ENCODE data around the gene CCNK. TPM values are rescaled to one million over a fixed set of nuclear protein-coding genes. Genes with fewer than 3 reads are reported as not detected.

Gene CCNK
- total and polyA plus RNA-seq, 4 donors, result 11.2 to 40.9 (median 26.5) TPM

DNA sequence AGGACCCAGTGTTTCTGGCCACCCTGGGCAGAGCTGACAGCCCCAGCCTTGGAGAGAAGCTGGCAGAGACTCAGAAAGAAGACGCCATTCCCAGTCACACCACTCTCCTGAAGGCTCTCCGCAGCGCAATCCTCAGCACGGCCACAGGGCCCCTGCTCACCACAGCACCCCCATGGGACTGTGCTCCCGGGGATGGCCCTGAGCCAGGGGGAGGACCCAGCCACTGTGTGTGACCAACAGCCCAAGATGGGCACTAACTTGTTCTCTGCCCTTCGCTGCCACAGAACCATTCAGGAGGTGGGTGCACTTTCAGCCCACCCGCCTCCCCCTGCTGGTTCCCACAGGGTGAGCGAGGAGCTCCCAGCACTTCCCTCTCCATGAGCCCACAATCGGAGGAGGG is 57.1 kb downstream of the CCNK start:
- Histone ChIP-seq H3K9me3 (ENCODE audit: control insufficient read depth, low read length) (no peaks in the 10 kb centered on the region), H3K27me3 (ENCODE audit: control insufficient read depth in 1 of 2, insufficient read depth in 2 of 2, low read length in 1 of 2) (no peaks in the 10 kb centered on the region), H3K27ac (ENCODE audit: low read depth in 1 of 2, low read length in 2 of 2) (no peak overlapping the region), H3K36me3 (ENCODE audit: control insufficient read depth in 1 of 2, insufficient read depth in 2 of 2, low read length in 1 of 2) (no peaks in the 10 kb centered on the region), H3K4me3 (ENCODE audit: low read length in 2 of 2) (no peak overlapping the region), H3K4me1 (ENCODE audit: control insufficient read depth in 1 of 2, insufficient read depth in 2 of 2, low read length in 2 of 2) (no peaks in the 10 kb centered on the region)
- intact Hi-C loops (cut with DNase I), result no loop called here
- ATAC-seq (ENCODE audit: low FRiP score) (no peak), DNase-seq (no peak)
- 63 to 71% methylated on average over 8 to 9 of the region's 9 CpGs for WGBS, 2 donors

DNA sequence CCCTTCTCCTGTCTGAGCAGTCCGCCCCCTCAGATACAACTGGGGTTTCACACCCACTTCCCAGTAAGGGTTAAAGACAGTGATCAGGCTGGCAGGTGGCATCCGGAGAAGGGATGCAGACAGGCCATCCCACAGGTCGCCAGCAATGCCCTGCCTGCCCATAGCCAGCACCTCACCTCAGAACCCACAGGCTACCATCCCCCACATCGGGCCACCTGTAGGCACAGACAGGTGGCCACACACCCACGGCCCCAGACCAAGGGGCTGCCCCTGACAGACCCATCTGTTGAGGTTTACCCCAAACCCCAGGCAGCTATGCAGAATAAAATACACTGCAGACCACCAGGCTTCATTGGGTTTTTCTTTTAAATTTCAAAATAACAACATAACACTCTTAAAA is 57.5 kb downstream of the CCNK start:
- H3K4me1 ChIP-seq (ENCODE audit: control insufficient read depth in 1 of 2, insufficient read depth in 2 of 2, low read length in 2 of 2), result no peaks in the 10 kb centered on the region
- WGBS, 2 donors, result 61 to 75% methylated on average over 5 of the region's 5 CpGs
- no peak overlapping the region for H3K27ac ChIP-seq (ENCODE audit: low read depth in 1 of 2, low read length in 2 of 2)
- H3K9me3 ChIP-seq (ENCODE audit: control insufficient read depth, low read length), result no peaks in the 10 kb centered on the region
- H3K36me3 ChIP-seq (ENCODE audit: control insufficient read depth in 1 of 2, insufficient read depth in 2 of 2, low read length in 1 of 2), result no peaks in the 10 kb centered on the region
- no peak for ATAC-seq (ENCODE audit: low FRiP score)
- no peak for DNase-seq
- no peaks in the 10 kb centered on the region for H3K27me3 ChIP-seq (ENCODE audit: control insufficient read depth in 1 of 2, insufficient read depth in 2 of 2, low read length in 1 of 2)
- H3K4me3 ChIP-seq (ENCODE audit: low read length in 2 of 2), result no peak overlapping the region
- intact Hi-C loops (cut with DNase I), result no loop called here

DNA sequence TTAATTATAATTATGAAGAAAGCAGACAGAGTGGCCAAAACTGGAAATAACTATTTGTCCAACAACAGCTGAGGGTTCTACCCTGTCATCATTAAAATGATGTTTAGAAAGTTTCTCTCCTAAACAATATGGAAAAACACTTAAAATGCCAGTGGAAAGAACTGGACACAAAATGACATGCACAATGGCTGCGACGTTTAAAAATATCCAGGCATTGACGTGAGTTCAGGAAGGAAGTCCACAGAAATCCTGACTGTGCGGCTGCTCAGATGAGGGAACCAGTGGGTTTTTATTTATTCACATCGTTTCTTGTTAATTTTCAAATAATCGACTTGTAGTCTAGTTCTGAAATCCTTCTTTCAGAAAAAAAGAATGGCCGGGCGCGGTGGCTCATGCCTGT is 58.3 kb downstream of the CCNK start:
- Histone ChIP-seq H3K27me3 (ENCODE audit: control insufficient read depth in 1 of 2, insufficient read depth in 2 of 2, low read length in 1 of 2) (no peaks in the 10 kb centered on the region), H3K4me1 (ENCODE audit: control insufficient read depth in 1 of 2, insufficient read depth in 2 of 2, low read length in 2 of 2) (no peaks in the 10 kb centered on the region), H3K36me3 (ENCODE audit: control insufficient read depth in 1 of 2, insufficient read depth in 2 of 2, low read length in 1 of 2) (no peaks in the 10 kb centered on the region), H3K4me3 (ENCODE audit: low read length in 2 of 2) (no peak overlapping the region), H3K27ac (ENCODE audit: low read depth in 1 of 2, low read length in 2 of 2) (no peak overlapping the region), H3K9me3 (ENCODE audit: control insufficient read depth, low read length) (no peaks in the 10 kb centered on the region)
- DNase-seq (no peak), ATAC-seq (ENCODE audit: low FRiP score) (no peak)
- intact Hi-C loops (cut with DNase I), result no loop called here
- 81 to 85% methylated on average over 9 of the region's 9 CpGs for WGBS, 2 donors

DNA sequence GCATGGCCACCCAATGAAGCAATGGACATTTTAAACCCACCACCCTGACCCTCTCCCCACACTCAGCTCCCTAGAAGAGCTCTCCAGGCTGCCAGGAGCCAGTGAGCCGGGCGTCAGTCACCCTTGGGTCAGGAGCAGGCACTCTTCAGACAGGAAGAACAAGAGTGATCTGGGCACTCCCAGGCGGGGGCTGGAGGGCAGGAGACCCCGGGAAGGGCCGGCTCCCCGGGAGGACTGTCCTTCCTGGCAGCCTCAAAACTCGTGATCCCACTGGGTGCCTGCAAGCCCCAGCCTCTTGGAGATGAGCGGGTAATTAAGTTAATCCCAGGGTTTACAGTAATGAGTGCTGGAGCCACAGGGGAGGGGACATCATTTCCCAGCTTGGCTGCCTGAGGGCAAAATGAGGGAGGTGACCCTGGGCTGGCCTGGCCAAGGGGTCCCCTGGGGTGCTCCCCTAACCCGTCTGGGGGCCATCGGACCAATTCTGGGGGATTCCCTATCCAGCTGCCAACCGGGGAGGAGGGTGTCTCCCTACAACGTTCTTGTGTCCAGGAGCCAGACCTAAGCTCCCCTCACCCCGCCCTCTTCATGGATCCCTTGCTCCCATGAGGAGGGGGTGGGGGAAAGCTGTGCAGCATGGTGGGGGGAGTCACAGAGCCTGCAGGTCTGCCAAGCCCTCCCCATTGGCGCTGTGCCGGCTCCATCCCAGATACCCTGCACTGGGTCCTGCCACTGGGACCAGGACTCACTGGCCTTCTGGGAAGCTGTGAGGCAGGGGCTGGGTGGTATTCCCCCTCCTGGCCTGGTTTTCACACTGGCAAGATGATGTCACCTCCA is 59.2 kb downstream of the CCNK start:
- WGBS, 2 donors, result 65 to 73% methylated on average over 15 of the region's 15 CpGs
- Histone ChIP-seq H3K36me3 (ENCODE audit: control insufficient read depth in 1 of 2, insufficient read depth in 2 of 2, low read length in 1 of 2) (no peaks in the 10 kb centered on the region), H3K27ac (ENCODE audit: low read depth in 1 of 2, low read length in 2 of 2) (no peak overlapping the region), H3K9me3 (ENCODE audit: control insufficient read depth, low read length) (no peaks in the 10 kb centered on the region), H3K4me3 (ENCODE audit: low read length in 2 of 2) (no peak overlapping the region), H3K4me1 (ENCODE audit: control insufficient read depth in 1 of 2, insufficient read depth in 2 of 2, low read length in 2 of 2) (no peaks in the 10 kb centered on the region), H3K27me3 (ENCODE audit: control insufficient read depth in 1 of 2, insufficient read depth in 2 of 2, low read length in 1 of 2) (no peaks in the 10 kb centered on the region)
- ATAC-seq (ENCODE audit: low FRiP score), result no peak
- no peak for DNase-seq
- intact Hi-C loops (cut with DNase I), result no loop called here

DNA sequence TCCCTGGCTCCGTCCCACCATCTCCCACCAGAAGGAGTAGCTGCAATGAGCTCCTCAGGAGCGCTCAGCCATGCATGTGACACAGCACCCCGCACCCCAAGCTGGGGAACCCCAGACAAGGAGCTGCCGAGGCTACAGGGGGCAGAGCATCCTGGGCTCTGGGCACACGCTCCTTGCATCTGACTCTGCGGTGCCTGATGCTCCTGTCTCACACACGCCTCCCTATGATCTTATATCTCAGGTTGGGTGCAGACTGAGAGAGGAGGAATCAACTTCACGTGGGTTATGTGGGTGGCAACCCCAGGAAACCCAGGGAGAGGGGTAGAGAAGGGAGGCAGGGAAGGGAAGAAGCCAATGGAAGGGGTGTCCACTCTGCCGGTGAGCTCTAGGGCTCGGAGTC is 60.0 kb downstream of the CCNK start:
- Histone ChIP-seq H3K9me3 (ENCODE audit: control insufficient read depth, low read length) (no peaks in the 10 kb centered on the region), H3K27ac (ENCODE audit: low read depth in 1 of 2, low read length in 2 of 2) (no peak overlapping the region), H3K4me1 (ENCODE audit: control insufficient read depth in 1 of 2, insufficient read depth in 2 of 2, low read length in 2 of 2) (no peaks in the 10 kb centered on the region), H3K4me3 (ENCODE audit: low read length in 2 of 2) (no peak overlapping the region), H3K36me3 (ENCODE audit: control insufficient read depth in 1 of 2, insufficient read depth in 2 of 2, low read length in 1 of 2) (no peaks in the 10 kb centered on the region), H3K27me3 (ENCODE audit: control insufficient read depth in 1 of 2, insufficient read depth in 2 of 2, low read length in 1 of 2) (no peaks in the 10 kb centered on the region)
- intact Hi-C loops (cut with DNase I), result no loop called here
- ATAC-seq (ENCODE audit: low FRiP score) (no peak), DNase-seq (no peak)
- 91% methylated on average over 10 of the region's 10 CpGs for WGBS, 2 donors

DNA sequence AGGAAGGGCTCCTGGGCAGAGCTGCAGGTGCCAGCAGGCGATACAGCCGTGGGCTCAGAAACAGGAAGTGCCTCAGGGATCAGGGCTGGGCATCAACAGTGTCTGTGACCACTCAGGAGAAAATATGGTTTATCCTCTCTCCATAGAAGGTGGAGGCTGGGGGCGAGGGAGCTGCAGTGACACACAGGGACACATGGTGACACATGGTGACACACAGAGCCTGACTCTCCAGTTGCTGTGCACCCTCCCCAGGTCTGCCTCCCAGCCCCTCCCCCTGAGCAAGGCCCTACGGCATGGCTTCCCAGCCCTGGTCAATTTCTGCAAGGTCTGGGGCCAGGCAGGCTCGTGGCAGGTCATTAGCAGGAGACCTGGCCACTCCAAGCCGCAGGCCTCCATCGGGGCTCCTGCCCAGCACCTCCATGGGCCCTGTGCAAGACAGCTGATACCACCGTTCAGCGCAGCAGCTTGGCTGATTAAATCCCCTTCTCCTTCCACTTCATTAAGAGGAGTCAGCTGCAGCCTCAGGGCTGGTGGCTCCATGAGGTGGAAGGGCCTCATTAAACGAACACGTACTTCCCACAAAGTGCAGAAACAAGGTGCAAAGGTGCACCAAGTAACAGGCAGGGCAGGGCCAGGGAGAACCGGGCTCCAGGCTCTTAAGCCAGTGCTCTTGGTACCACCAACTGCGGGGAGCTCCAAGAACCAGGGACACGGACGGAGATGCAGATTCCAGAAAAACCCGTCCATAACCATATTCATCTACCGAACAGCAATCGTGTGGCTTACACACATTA is 60.7 kb downstream of the CCNK start:
- Histone ChIP-seq H3K4me3 (ENCODE audit: low read length in 2 of 2) (no peak overlapping the region), H3K27ac (ENCODE audit: low read depth in 1 of 2, low read length in 2 of 2) (no peak overlapping the region), H3K4me1 (ENCODE audit: control insufficient read depth in 1 of 2, insufficient read depth in 2 of 2, low read length in 2 of 2) (no peaks in the 10 kb centered on the region), H3K36me3 (ENCODE audit: control insufficient read depth in 1 of 2, insufficient read depth in 2 of 2, low read length in 1 of 2) (no peaks in the 10 kb centered on the region), H3K27me3 (ENCODE audit: control insufficient read depth in 1 of 2, insufficient read depth in 2 of 2, low read length in 1 of 2) (no peaks in the 10 kb centered on the region), H3K9me3 (ENCODE audit: control insufficient read depth, low read length) (no peaks in the 10 kb centered on the region)
- DNase-seq (no peak), ATAC-seq (ENCODE audit: low FRiP score) (no peak)
- 91 to 94% methylated on average over 18 of the region's 18 CpGs for WGBS, 2 donors
- intact Hi-C loops (cut with DNase I), result no loop called here

DNA sequence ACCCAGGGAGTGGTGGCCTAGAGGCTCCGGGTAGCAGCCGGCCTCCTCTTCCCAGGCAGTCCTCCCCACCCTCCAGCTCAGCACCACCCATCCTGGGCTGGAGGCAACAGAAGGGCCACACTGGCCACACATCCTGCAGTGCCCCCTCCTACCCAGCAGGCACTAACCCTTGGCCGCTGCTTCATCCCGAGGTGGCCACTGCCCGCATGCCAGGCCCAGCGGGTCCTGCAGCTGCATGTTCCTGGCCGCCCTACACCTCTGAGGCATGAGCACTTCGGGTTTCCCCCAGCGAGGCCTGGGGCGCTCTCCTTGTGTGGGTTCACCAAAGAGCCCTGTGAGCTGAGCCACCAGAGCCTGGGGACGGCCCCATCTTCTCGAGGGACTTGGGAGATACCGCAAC is 61.4 kb downstream of the CCNK start:
- H3K27me3 ChIP-seq (ENCODE audit: control insufficient read depth in 1 of 2, insufficient read depth in 2 of 2, low read length in 1 of 2), result no peaks in the 10 kb centered on the region
- no peak for DNase-seq
- H3K4me1 ChIP-seq (ENCODE audit: control insufficient read depth in 1 of 2, insufficient read depth in 2 of 2, low read length in 2 of 2), result no peaks in the 10 kb centered on the region
- intact Hi-C loops (cut with DNase I), result no loop called here
- H3K27ac ChIP-seq (ENCODE audit: low read depth in 1 of 2, low read length in 2 of 2), result no peak overlapping the region
- H3K9me3 ChIP-seq (ENCODE audit: control insufficient read depth, low read length), result no peaks in the 10 kb centered on the region
- no peak for ATAC-seq (ENCODE audit: low FRiP score)
- H3K36me3 ChIP-seq (ENCODE audit: control insufficient read depth in 1 of 2, insufficient read depth in 2 of 2, low read length in 1 of 2), result no peaks in the 10 kb centered on the region
- 94 to 95% methylated on average over 13 of the region's 13 CpGs for WGBS, 2 donors
- no peak overlapping the region for H3K4me3 ChIP-seq (ENCODE audit: low read length in 2 of 2)

DNA sequence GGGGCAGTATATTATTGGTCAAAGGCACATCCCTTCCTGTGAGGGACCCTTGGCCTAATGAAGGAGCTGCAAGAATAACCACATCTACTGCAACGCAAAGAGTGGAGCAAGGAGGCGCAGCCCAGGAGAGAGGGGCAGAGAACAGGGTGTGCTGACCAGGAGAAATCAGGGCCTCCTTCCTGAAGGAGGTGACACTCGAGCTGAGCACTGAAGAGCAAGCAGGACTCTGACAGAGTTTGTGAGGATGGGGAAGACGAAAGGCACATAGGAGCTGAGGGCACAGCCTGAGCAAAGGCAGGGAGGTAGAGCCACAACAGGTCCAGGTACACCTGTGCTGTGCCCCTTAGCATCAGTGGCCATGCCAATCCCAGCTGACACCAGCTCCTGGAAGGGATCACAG is 62.2 kb downstream of the CCNK start:
- 94 to 97% methylated on average over 4 of the region's 4 CpGs for WGBS, 2 donors
- Histone ChIP-seq H3K27ac (ENCODE audit: low read depth in 1 of 2, low read length in 2 of 2) (no peak overlapping the region), H3K4me1 (ENCODE audit: control insufficient read depth in 1 of 2, insufficient read depth in 2 of 2, low read length in 2 of 2) (no peaks in the 10 kb centered on the region), H3K4me3 (ENCODE audit: low read length in 2 of 2) (no peak overlapping the region), H3K27me3 (ENCODE audit: control insufficient read depth in 1 of 2, insufficient read depth in 2 of 2, low read length in 1 of 2) (no peaks in the 10 kb centered on the region), H3K36me3 (ENCODE audit: control insufficient read depth in 1 of 2, insufficient read depth in 2 of 2, low read length in 1 of 2) (no peaks in the 10 kb centered on the region), H3K9me3 (ENCODE audit: control insufficient read depth, low read length) (no peaks in the 10 kb centered on the region)
- intact Hi-C loops (cut with DNase I), result no loop called here
- no peak for DNase-seq
- ATAC-seq (ENCODE audit: low FRiP score), result no peak

DNA sequence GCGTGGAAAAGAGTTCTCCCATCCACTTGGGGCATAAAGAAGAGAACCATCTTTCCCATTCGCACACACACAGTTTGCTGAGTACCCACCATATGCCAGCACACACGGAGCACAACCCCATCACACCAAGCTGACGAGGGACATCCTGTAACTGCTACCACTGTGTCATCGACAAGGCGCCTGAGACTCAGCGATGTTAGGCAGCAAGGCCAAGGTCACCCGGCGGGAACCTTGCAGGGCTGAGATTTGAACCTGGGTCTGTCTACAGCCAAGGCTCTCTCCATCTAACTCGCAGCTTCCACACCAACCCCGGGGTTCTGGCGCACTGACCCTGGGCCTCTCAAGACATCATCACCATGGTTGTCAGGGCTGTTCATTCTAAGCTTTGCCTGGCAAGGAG is 62.8 kb downstream of the CCNK start:
- H3K4me1 ChIP-seq (ENCODE audit: control insufficient read depth in 1 of 2, insufficient read depth in 2 of 2, low read length in 2 of 2), result no peaks in the 10 kb centered on the region
- intact Hi-C loops (cut with DNase I), result no loop called here
- no peaks in the 10 kb centered on the region for H3K9me3 ChIP-seq (ENCODE audit: control insufficient read depth, low read length)
- H3K4me3 ChIP-seq (ENCODE audit: low read length in 2 of 2), result no peak overlapping the region
- DNase-seq (no peak), ATAC-seq (ENCODE audit: low FRiP score) (no peak)
- H3K27ac ChIP-seq (ENCODE audit: low read depth in 1 of 2, low read length in 2 of 2), result no peak overlapping the region
- WGBS, 2 donors, result 93% methylated on average over 12 of the region's 12 CpGs
- no peaks in the 10 kb centered on the region for H3K36me3 ChIP-seq (ENCODE audit: control insufficient read depth in 1 of 2, insufficient read depth in 2 of 2, low read length in 1 of 2)
- H3K27me3 ChIP-seq (ENCODE audit: control insufficient read depth in 1 of 2, insufficient read depth in 2 of 2, low read length in 1 of 2), result no peaks in the 10 kb centered on the region
